Keratinocyte (primary cell): Measurements from ENCODE around the gene PLCD1. TPM values are rescaled to one million over a fixed set of nuclear protein-coding genes. Genes with fewer than 3 reads are reported as not detected.

Experiments
- DNase-seq: peaks from one replicate; pipeline ENCODE4 v3.0.0-alpha.2; 2011; ENCODE audit warnings: low read depth, missing footprints, low spot score
- FAIRE-seq: peaks from 2 replicates; lab custom pipeline; 2011; peaks lifted over from hg19 to GRCh38; lab: Jason Lieb, UNC
- H2AFZ ChIP-seq: 2 replicates; pipeline ENCODE4 v1.6.0; 2012; ENCODE audit warnings: low read length, control low read depth, inconsistent platforms; ENCODE audit not compliant: control insufficient read depth
- H3K27ac ChIP-seq: 2 replicates; pipeline ENCODE4 v1.5.1; 2011; ENCODE audit warnings: low read length; ENCODE audit not compliant: control insufficient read depth, insufficient read depth
- H3K27me3 ChIP-seq: 3 replicates; pipeline ENCODE4 v1.6.0; 2011; ENCODE audit warnings: low read length; ENCODE audit not compliant: control insufficient read depth, insufficient read depth; ENCODE audit errors: extremely low read depth
- H3K36me3 ChIP-seq, 2 experiments: 2 replicates in 1 of 2; 3 replicates in 1 of 2; pipeline ENCODE4 v1.5.1; 2011; ENCODE audit warnings: low read length in 2 of 2, mild to moderate bottlenecking in 1 of 2; ENCODE audit not compliant: control insufficient read depth in 2 of 2, insufficient read depth in 2 of 2; ENCODE audit errors: extremely low read depth in 1 of 2
- H3K4me1 ChIP-seq: 3 replicates; pipeline ENCODE4 v1.5.1; 2011; ENCODE audit warnings: low read length; ENCODE audit not compliant: control insufficient read depth, insufficient read depth; ENCODE audit errors: extremely low read depth
- H3K4me2 ChIP-seq: 3 replicates; pipeline ENCODE4 v1.6.0; 2011; ENCODE audit warnings: low read depth, low read length; ENCODE audit not compliant: control insufficient read depth, insufficient read depth; ENCODE audit errors: extremely low read depth
- H3K4me3 ChIP-seq, 3 experiments: fragments of 200-600 bp in 1 of 3; sonication (generic) in 1 of 3; 2 replicates in 2 of 3; 3 replicates in 1 of 3; pipeline ENCODE4 v1.5.1; 2011 to 2016; ENCODE audit warnings: low read length in 3 of 3, mild to moderate bottlenecking in 3 of 3, control low read depth in 2 of 3, inconsistent platforms in 1 of 3, low read depth in 1 of 3, mixed read lengths in 1 of 3, mixed run types in 1 of 3, moderate library complexity in 1 of 3; ENCODE audit not compliant: control insufficient read depth in 2 of 3, insufficient read depth in 2 of 3; ENCODE audit errors: extremely low read depth in 1 of 3
- H3K79me2 ChIP-seq: 2 replicates; pipeline ENCODE4 v1.6.0; 2012; ENCODE audit warnings: low read length; ENCODE audit not compliant: control insufficient read depth, insufficient read depth
- H3K9ac ChIP-seq: 3 replicates; pipeline ENCODE4 v1.6.0; 2011; ENCODE audit warnings: low read length; ENCODE audit not compliant: control insufficient read depth, insufficient read depth; ENCODE audit errors: extremely low read depth
- H3K9me1 ChIP-seq: 3 replicates; pipeline ENCODE4 v1.6.0; 2011; ENCODE audit warnings: low read length; ENCODE audit not compliant: control insufficient read depth, insufficient read depth; ENCODE audit errors: extremely low read depth
- H3K9me3 ChIP-seq: 2 replicates; pipeline ENCODE4 v1.5.1; 2012; ENCODE audit warnings: low read depth, low read length; ENCODE audit not compliant: control insufficient read depth
- H4K20me1 ChIP-seq: 3 replicates; pipeline ENCODE4 v1.6.0; 2011; ENCODE audit warnings: low read length; ENCODE audit not compliant: control insufficient read depth, insufficient read depth; ENCODE audit errors: extremely low read depth
- CTCF ChIP-seq, 3 experiments: IDR thresholded peaks in 1 of 3; conservative IDR thresholded peaks in 1 of 3; optimal IDR thresholded peaks in 1 of 3; 2 replicates in 2 of 3; 3 replicates in 1 of 3; pipeline versions ENCODE3 to v1.5.1; 2011; ENCODE audit warnings: low read length in 3 of 3, mild to moderate bottlenecking in 3 of 3, moderate library complexity in 2 of 3, control low read depth in 1 of 3, inconsistent platforms in 1 of 3; ENCODE audit not compliant: insufficient read depth in 2 of 3; ENCODE audit errors: extremely low read depth in 1 of 3
- EZH2 ChIP-seq: IDR thresholded peaks from one replicate; pipeline ENCODE4 v1.6.1; 2012; ENCODE audit warnings: inconsistent platforms, mild to moderate bottlenecking, low read length, moderate library complexity
- dilution Hi-C: fragments of 300-500 bp; cut with MboI; formaldehyde crosslinking; loops from one replicate; pipeline ENCODE4 v1.7.0; 2020; ENCODE audit warnings: low sequenced_read_pairs; ENCODE audit not compliant: extremely low pct_ligation_motif_present
- polyA plus RNA-seq, 5 experiments: library from polyadenylated mRNA; depleted of rRNA in 3 of 5; stranded (reverse) in 3 of 5; stranded (forward) in 1 of 5; unstranded in 1 of 5; fragments of >200 nt; gene quantifications; 1 replicate in 1 of 5; 2 replicates in 3 of 5; 3 replicates in 1 of 5; pipeline versions ENCODE4 v1.2.1 to v1.2.3, GENCODE V29; 2011 to 2012; ENCODE audit warnings: missing spikeins in 2 of 5, low read depth in 1 of 5, low replicate concordance in 1 of 5

The PLCD1 gene
- polyA plus RNA-seq, 1 donor (not counting 4 experiments of a cell fraction or from before 2014, with no cell fraction given): 26.0 TPM

GRCh38 chr3:38006445-38006995 is 22.9 kb downstream of the PLCD1 start:
- Histone ChIP-seq H3K9me1 (no peaks in the 10 kb centered on the region), H3K79me2 (no peaks in the 10 kb centered on the region), H3K9me3 (no peaks in the 10 kb centered on the region), H3K36me3 (peaks cover 0 to 24% of the 10 kb centered on the region in 2 experiments), H3K4me3 (no peak overlapping the region), H3K27ac (no peak overlapping the region), H3K9ac (no peak overlapping the region), H3K4me2 (no peak overlapping the region), H4K20me1 (no peaks in the 10 kb centered on the region), H3K4me1 (peaks cover 8% of the 10 kb centered on the region), H2AFZ (no peak overlapping the region), H3K27me3 (no peaks in the 10 kb centered on the region)
- TF ChIP-seq EZH2 (no peak), CTCF (optimal IDR thresholded peaks at IDR 0.05 in 1 of 3, IDR thresholded peaks at IDR 0.05 in 1 of 3, conservative IDR thresholded peaks at IDR 0.05 in 1 of 3; ENCODE audit: extremely low read depth in 1 of 3, insufficient read depth in 2 of 3, low read length in 3 of 3) (no peak)
- FAIRE-seq (no peak), DNase-seq (no peak)
- dilution Hi-C loops: no loop called here

- Histone ChIP-seq H3K27ac (no peak overlapping the region), H3K9ac (no peak overlapping the region), H3K27me3 (no peaks in the 10 kb centered on the region), H4K20me1 (no peaks in the 10 kb centered on the region), H3K9me1 (no peaks in the 10 kb centered on the region), H3K9me3 (no peaks in the 10 kb centered on the region), H3K4me1 (peaks cover 8% of the 10 kb centered on the region), H2AFZ (no peak overlapping the region), H3K4me3 (no peak overlapping the region), H3K36me3 (peaks cover 0 to 24% of the 10 kb centered on the region in 2 experiments), H3K4me2 (no peak overlapping the region), H3K79me2 (no peaks in the 10 kb centered on the region)
- TF ChIP-seq EZH2 (no peak), CTCF (optimal IDR thresholded peaks at IDR 0.05 in 1 of 3, IDR thresholded peaks at IDR 0.05 in 1 of 3, conservative IDR thresholded peaks at IDR 0.05 in 1 of 3; ENCODE audit: extremely low read depth in 1 of 3, insufficient read depth in 2 of 3, low read length in 3 of 3) (no peak)
- no peak for FAIRE-seq
- dilution Hi-C loops: no loop called here
- DNase-seq: no peak
Measured at GRCh38 chr3:38006031-38006430, 23.4 kb downstream of the PLCD1 start.
